K562 (cell line): Measurements from ENCODE around the gene ANAPC16. TPM values are rescaled to one million over a fixed set of nuclear protein-coding genes. Genes with fewer than 3 reads are reported as not detected.

Source experiments
- BCOR ChIP-seq: fragments of 450-650 bp; IDR thresholded peaks from 2 replicates; pipeline ENCODE4 v1.6.1; 2016
- E2F3 ChIP-seq: fragments of 250-450 bp; sonication (Bioruptor Pico); IDR thresholded peaks from 2 replicates; pipeline ENCODE4 v1.4.0; 2020; ENCODE audit warnings: mild to moderate bottlenecking
- EGR1 ChIP-seq: fragments of 450-650 bp; conservative IDR thresholded peaks from 2 replicates; pipeline ENCODE4 v1.6.1; 2017; ENCODE audit warnings: mild to moderate bottlenecking
- FOXK1 ChIP-seq: sonication (generic); formaldehyde crosslinking; IDR thresholded peaks from 2 replicates; pipeline ENCODE4 v1.8.0; 2022; ENCODE audit warnings: missing genetic modification reagents, mild to moderate bottlenecking, borderline replicate concordance
- HINFP ChIP-seq: fragments of 450-650 bp; conservative IDR thresholded peaks from 2 replicates; pipeline ENCODE4 v1.6.1; 2016; ENCODE audit warnings: missing genetic modification characterization, low read depth, mild to moderate bottlenecking, control low read depth, missing compliant biosample characterization
- HMGN3 ChIP-seq: IDR thresholded peaks from 2 replicates; pipeline ENCODE4 v1.6.1; 2011; ENCODE audit warnings: borderline replicate concordance, low read depth, mild to moderate bottlenecking, mixed read lengths, low read length; ENCODE audit not compliant: insufficient read length; ENCODE audit errors: extremely low read depth
- MAFG ChIP-seq: fragments of 450-650 bp; conservative IDR thresholded peaks from 2 replicates; pipeline ENCODE4 v1.6.1; 2016; ENCODE audit warnings: missing genetic modification characterization, missing compliant biosample characterization
- MTF1 ChIP-seq: fragments of 250-450 bp; sonication (Bioruptor Pico); IDR thresholded peaks from 2 replicates; pipeline ENCODE4 v1.9.0; 2021; ENCODE audit warnings: moderate library complexity, mild to moderate bottlenecking, inconsistent platforms, borderline replicate concordance
- PKNOX1 ChIP-seq: fragments of 450-650 bp; IDR thresholded peaks from 2 replicates; pipeline ENCODE4 v1.6.1; 2016
- PRPF4 ChIP-seq: fragments of 200-400 bp; formaldehyde crosslinking; IDR thresholded peaks from one replicate; pipeline ENCODE4 v1.6.1; 2017; ENCODE audit warnings: low read length, low read depth, mild to moderate bottlenecking; ENCODE audit not compliant: insufficient read depth, poor library complexity, severe bottlenecking
- SMAD1 ChIP-seq: fragments of 150-350 bp; IDR thresholded peaks from 2 replicates; pipeline ENCODE4 v1.6.1; 2014; ENCODE audit warnings: low read length, low read depth; ENCODE audit not compliant: partially characterized antibody
- SMARCA4 ChIP-seq: fragments of 450-650 bp; IDR thresholded peaks from 2 replicates; pipeline ENCODE4 v1.6.1; 2016
- TCF3 ChIP-seq: sonication (generic); formaldehyde crosslinking; IDR thresholded peaks from 2 replicates; pipeline ENCODE4 v1.4.0; 2020; ENCODE audit warnings: mild to moderate bottlenecking, missing genetic modification reagents
- TCF7L2 ChIP-seq: fragments of 150-350 bp; IDR thresholded peaks from 2 replicates; pipeline ENCODE4 v1.6.1; 2016; ENCODE audit warnings: low read depth, mild to moderate bottlenecking, low read length, moderate library complexity
- TRIM24 ChIP-seq, 2 experiments: fragments of 450-650 bp; IDR thresholded peaks; 2 replicates each; pipeline ENCODE4 v1.6.1; 2016
- ZBTB11 ChIP-seq, 3 experiments: fragments of 200-800 bp in 1 of 3; fragments of 250-450 bp in 1 of 3; fragments of 450-650 bp in 1 of 3; sonication (Bioruptor Pico) in 1 of 3; sonication (Bioruptor generic) in 1 of 3; formaldehyde crosslinking in 1 of 3; IDR thresholded peaks; 2 replicates each; pipeline versions ENCODE4 v1.6.1 to v1.8.0; 2016 to 2022; ENCODE audit warnings: mild to moderate bottlenecking in 2 of 3, missing genetic modification characterization in 2 of 3, missing compliant biosample characterization in 1 of 3, moderate library complexity in 1 of 3
- ZFP36 ChIP-seq: fragments of 150-350 bp; IDR thresholded peaks from 2 replicates; pipeline ENCODE4 v1.6.1; 2018; ENCODE audit warnings: low read length, low read depth; ENCODE audit not compliant: partially characterized antibody
- ZKSCAN1 ChIP-seq: fragments of 150-350 bp; IDR thresholded peaks from 2 replicates; pipeline ENCODE4 v1.6.1; 2016; ENCODE audit warnings: low read depth, low read length
- ZNF3 ChIP-seq: fragments of 250-450 bp; sonication (Bioruptor Pico); IDR thresholded peaks from 2 replicates; pipeline ENCODE4 v1.5.0; 2021; ENCODE audit warnings: mild to moderate bottlenecking, moderate library complexity
- ZNF740 ChIP-seq, 3 experiments: fragments of 200-800 bp in 1 of 3; sonication (Bioruptor generic) in 1 of 3; sonication (generic) in 1 of 3; formaldehyde crosslinking in 1 of 3; IDR thresholded peaks; 2 replicates each; pipeline versions ENCODE4 v1.6.1 to v1.8.0; 2016 to 2022; ENCODE audit warnings: mild to moderate bottlenecking in 2 of 3, missing compliant biosample characterization in 2 of 3, missing genetic modification characterization in 2 of 3, missing genetic modification reagents in 1 of 3
- polyA plus RNA-seq, 8 experiments: library from polyadenylated mRNA; depleted of rRNA in 4 of 8; stranded (reverse) in 5 of 8; unstranded in 3 of 8; fragments of >200 nt; fragmentation: Nextera tagmentation in 2 of 8; fragmentation: Illumina TruSeq in 1 of 8; extraction: Ambion mirVana in 2 of 8; extraction: Trizol in 1 of 8; gene quantifications; 2 replicates each; pipeline versions ENCODE4 v1.2.1 to v1.2.3, GENCODE V29; 2011 to 2014; ENCODE audit warnings: inconsistent platforms in 1 of 8, missing spikeins in 1 of 8
- total RNA-seq, 7 experiments: library from RNA; depleted of rRNA in 6 of 7; stranded (reverse); fragments of >200 nt in 6 of 7; fragmentation: Illumina TruSeq in 2 of 7; extraction: Trizol in 2 of 7; gene quantifications; 2 replicates each; pipeline versions ENCODE4 v1.2.1 to v1.2.3, GENCODE V29; 2011 to 2021; ENCODE audit warnings: low replicate concordance in 1 of 7

The ANAPC16 gene
- total and polyA plus RNA-seq, 9 of the 15 experiments (the other 6 are each of a cell fraction or from before 2014, with no cell fraction given) = 42.6 to 208 (median 108) TPM

- TF ChIP-seq E2F3 (CRISPR knock-in tag) (peak; percentile 85), MAFG (tag) (peak; percentile 99), PKNOX1 (0 out of 2 replicates have a peak, but pooled peaks have one; percentile 3), TRIM24 (IDR thresholded peaks at IDR 0.05) (peak; percentile 69 to 86; a peak in 3 of 4 replicates), ZKSCAN1 (no peak), PRPF4 (no peak), ZBTB11 (CRISPR knock-in tag; IDR thresholded peaks at IDR 0.05) (peak in 1 of 3 experiments; percentile 87; a peak in 2 of 6 replicates), TCF7L2 (no peak), ZNF740 (CRISPR knock-in tag; IDR thresholded peaks at IDR 0.05) (no peak), ZNF740 (tag; IDR thresholded peaks at IDR 0.05) (peak in 1 of 2 experiments; percentile 52; a peak in 1 of 4 replicates), SMAD1 (no peak), BCOR (no peak; the same call in 1 of the 2 replicates), SMARCA4 (0 out of 2 replicates have a peak, but pooled peaks have one; percentile 47), ZNF3 (no peak), FOXK1 (no peak), TCF3 (CRISPR knock-in tag) (peak; percentile 23; the same call in 1 of the 2 replicates), HMGN3 (peak; percentile 94), HINFP (tag) (0 out of 2 replicates have a peak, but pooled peaks have one; percentile 31), MTF1 (CRISPR knock-in tag) (peak; percentile 43; the same call in 1 of the 2 replicates), ZFP36 (peak; percentile 83), EGR1 (peak; percentile 58)
Measured at GRCh38 chr10:72260239-72260975, 44.6 kb downstream of the ANAPC16 start (continued).
